ENCODE results near the gene CLCN3.
"Not testable (repeated sequence)": the region's sequence is repeated elsewhere in the genome, so short reads cannot be mapped to it uniquely, and the experiment has no call there.

CLCN3 gene

GRCh38 chr4:169618286-169618685 is 2.1 kb upstream of the CLCN3 start:
- no peak for DNase-seq

GRCh38 chr4:169618986-169619385 is 1.4 kb upstream of the CLCN3 start:
- DNase-seq, result no peak

- peak; percentile 43 for DNase-seq
Observed at GRCh38 chr4:169619518-169619957, 840 bp upstream of the CLCN3 start.

- DNase-seq, result no peak
Observed at GRCh38 chr4:169620880-169621248, 486 bp downstream of the CLCN3 start.

GRCh38 chr4:169621731-169622492 is 1.5 kb downstream of the CLCN3 start:
- no peak for DNase-seq

GRCh38 chr4:169622566-169622965 is 2.2 kb downstream of the CLCN3 start:
- no peak for DNase-seq

- not testable (repeated sequence) for DNase-seq
Observed at GRCh38 chr4:169624012-169624411, 3.6 kb downstream of the CLCN3 start.

- no peak for DNase-seq
Observed at GRCh38 chr4:169625886-169626285, 5.5 kb downstream of the CLCN3 start.

GRCh38 chr4:169626331-169627282 is 6.2 kb downstream of the CLCN3 start:
- DNase-seq, result no peak

- no peak for DNase-seq
Observed at GRCh38 chr4:169627307-169627706, 6.9 kb downstream of the CLCN3 start.

- DNase-seq, result no peak
Observed at GRCh38 chr4:169628579-169628978, 8.2 kb downstream of the CLCN3 start.

GRCh38 chr4:169630069-169630468 is 9.7 kb downstream of the CLCN3 start:
- no peak for DNase-seq

GRCh38 chr4:169632896-169633295 is 12.5 kb downstream of the CLCN3 start:
- DNase-seq, result no peak

- no peak for DNase-seq
Observed at GRCh38 chr4:169634975-169635374, 14.6 kb downstream of the CLCN3 start.

- no peak for DNase-seq
Observed at GRCh38 chr4:169640261-169640870, 20.0 kb downstream of the CLCN3 start.

GRCh38 chr4:169644802-169645201 is 24.4 kb downstream of the CLCN3 start:
- no peak for DNase-seq

- DNase-seq, result no peak
Observed at GRCh38 chr4:169645627-169646026, 25.2 kb downstream of the CLCN3 start.

GRCh38 chr4:169649545-169650226 is 29.3 kb downstream of the CLCN3 start:
- no peak for DNase-seq

- DNase-seq, result no peak
Observed at GRCh38 chr4:169650227-169650936, 30.0 kb downstream of the CLCN3 start.

- no peak for DNase-seq
Observed at GRCh38 chr4:169652535-169652934, 32.2 kb downstream of the CLCN3 start.

GRCh38 chr4:169655401-169655800 is 35.0 kb downstream of the CLCN3 start:
- DNase-seq, result no peak

- DNase-seq, result no peak
Observed at GRCh38 chr4:169657470-169658107, 37.2 kb downstream of the CLCN3 start.

All from activated CD8-positive, alpha-beta memory T cell treated with anti-CD3 and anti-CD28 coated beads, Interleukin-2, amount 50 U/mL, for 4 hours (primary cell).